GM06990 (cell line): ENCODE data around the gene NIPSNAP2.
"Not testable (repeated sequence)": the region's sequence is repeated elsewhere in the genome, so short reads cannot be mapped to it uniquely, and the experiment has no call there.

ENCODE experiments used
- DNase-seq: peaks from one replicate; pipeline ENCODE4 v3.0.0-alpha.2; 2011; ENCODE audit not compliant: insufficient read length; ENCODE audit errors: extremely low read depth
- H3K27me3 ChIP-seq: replicated peaks from 2 replicates; pipeline ENCODE4 v1.6.0; 2011; ENCODE audit warnings: low read length; ENCODE audit not compliant: control insufficient read depth, insufficient read depth
- H3K36me3 ChIP-seq: 2 replicates; pipeline ENCODE4 v1.5.1; 2011; ENCODE audit warnings: low read length; ENCODE audit not compliant: control insufficient read depth, insufficient read depth
- H3K4me3 ChIP-seq: replicated peaks from 2 replicates; pipeline ENCODE4 v1.5.1; 2011; ENCODE audit warnings: low read depth, mild to moderate bottlenecking, control low read depth, low read length
- TF ChIP-seq, protein P1 (sequence below): IDR thresholded peaks from 2 replicates; pipeline ENCODE4 v1.5.1; 2011; ENCODE audit warnings: low read length, control low read depth, mild to moderate bottlenecking, inconsistent platforms; ENCODE audit not compliant: insufficient read depth, poor library complexity, severe bottlenecking

The NIPSNAP2 gene

DNA sequence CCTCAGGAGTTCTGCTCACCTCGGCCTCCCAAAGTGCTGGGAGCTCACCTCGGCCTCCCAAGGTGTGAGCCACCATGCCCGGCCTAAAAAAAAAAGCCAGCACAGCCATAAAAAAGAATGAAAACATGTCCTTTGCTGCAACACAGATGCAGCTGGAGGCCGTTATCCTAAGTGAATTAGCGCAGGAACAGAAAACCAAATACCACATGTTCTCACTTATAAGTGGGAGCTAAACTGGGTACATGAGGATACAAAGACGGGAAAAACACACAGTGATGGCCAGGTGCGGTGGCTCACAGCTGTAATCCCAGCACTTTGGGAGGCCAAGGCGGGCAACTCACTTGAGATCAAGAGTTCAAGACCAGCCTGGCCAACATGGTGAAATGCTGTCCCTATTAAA, 66.0 kb downstream of the NIPSNAP2 start:
- Histone ChIP-seq H3K27me3 (no peaks in the 10 kb centered on the region), H3K36me3 (peaks cover 4% of the 10 kb centered on the region), H3K4me3 (no peak overlapping the region)
- TF ChIP-seq, protein P1, sequence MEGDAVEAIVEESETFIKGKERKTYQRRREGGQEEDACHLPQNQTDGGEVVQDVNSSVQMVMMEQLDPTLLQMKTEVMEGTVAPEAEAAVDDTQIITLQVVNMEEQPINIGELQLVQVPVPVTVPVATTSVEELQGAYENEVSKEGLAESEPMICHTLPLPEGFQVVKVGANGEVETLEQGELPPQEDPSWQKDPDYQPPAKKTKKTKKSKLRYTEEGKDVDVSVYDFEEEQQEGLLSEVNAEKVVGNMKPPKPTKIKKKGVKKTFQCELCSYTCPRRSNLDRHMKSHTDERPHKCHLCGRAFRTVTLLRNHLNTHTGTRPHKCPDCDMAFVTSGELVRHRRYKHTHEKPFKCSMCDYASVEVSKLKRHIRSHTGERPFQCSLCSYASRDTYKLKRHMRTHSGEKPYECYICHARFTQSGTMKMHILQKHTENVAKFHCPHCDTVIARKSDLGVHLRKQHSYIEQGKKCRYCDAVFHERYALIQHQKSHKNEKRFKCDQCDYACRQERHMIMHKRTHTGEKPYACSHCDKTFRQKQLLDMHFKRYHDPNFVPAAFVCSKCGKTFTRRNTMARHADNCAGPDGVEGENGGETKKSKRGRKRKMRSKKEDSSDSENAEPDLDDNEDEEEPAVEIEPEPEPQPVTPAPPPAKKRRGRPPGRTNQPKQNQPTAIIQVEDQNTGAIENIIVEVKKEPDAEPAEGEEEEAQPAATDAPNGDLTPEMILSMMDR: no peak
- no peak for DNase-seq

DNA sequence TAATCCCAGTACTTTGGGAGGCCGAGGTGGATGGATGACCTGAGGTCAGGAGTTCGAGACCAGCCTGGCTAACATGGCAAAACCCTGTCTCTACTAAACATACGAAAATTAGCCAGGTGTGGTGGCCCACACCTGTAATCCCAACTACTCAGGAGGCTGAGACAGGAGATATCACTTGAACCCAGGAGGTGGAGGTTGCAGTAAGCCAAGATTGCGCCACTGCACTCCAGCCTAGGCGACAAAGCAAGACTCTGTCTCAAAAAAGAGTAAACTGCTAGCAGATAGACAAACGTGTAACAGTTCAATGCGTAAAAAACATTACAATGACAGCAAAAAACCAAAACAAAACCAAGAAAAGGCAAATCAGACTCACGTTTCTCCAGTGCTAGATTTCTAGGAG, 67.2 kb downstream of the NIPSNAP2 start:
- not testable (repeated sequence) for H3K36me3 ChIP-seq, DNase-seq, H3K4me3 ChIP-seq, H3K27me3 ChIP-seq

DNA sequence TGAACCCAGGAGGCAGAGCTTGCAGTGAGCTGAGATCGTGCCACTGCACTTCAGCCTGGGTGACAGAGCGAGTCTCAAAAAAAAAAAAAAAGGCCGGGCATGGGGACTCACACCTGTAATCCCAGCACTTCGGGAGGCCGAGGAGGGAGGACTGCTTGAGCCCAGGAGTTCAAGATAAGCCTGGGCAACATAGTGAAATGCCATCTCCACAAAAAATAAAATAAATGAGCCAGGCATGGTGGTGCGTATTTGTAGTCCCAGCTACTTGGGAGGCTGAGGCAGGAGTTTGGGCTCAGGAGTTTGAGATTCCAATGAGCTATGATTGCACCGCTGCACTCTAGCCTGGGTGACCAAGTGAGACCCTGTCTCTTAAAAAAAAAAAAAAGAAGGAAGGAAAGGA, 68.2 kb downstream of the NIPSNAP2 start:
- H3K27me3 ChIP-seq, H3K4me3 ChIP-seq, H3K36me3 ChIP-seq, DNase-seq: not testable (repeated sequence)

DNA sequence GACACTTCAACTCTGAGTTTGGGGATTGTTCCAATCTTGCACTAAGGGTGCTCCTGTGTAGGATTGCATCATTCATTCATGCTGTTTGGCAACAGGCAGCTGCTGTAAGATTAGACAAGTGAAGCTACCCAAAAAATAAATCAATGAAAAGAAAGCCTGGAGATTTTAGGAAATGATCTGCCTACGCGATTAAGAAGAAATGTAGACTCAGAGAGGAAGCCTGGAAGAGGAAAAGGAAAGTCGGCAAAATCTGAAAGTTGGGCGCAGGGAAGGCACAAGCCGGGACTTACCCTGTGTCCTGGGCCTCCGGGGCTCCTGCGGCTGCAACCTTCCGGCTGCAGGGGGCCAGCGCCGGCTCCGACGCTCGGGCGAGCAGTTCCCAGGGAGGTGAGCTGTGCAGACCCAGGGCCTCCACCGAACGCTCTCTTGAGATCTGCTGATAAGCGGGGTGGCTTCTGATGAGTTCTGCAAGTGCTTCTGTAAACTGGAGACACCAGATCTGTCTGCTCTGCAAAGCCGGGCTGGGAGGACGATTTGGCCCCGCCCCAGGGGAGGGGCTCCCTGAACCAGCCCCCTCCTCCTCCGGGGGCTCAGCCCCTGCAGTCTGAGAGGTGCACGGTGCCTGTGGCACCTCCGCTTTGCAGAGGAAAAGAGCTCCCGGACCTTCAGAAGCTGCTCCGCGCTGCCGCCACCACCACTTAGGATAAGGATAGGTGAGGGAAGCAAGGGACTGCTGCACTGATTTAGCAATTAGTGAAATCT, 69.5 kb downstream of the NIPSNAP2 start:
- DNase-seq: peak; percentile 89
- no peaks in the 10 kb centered on the region for H3K27me3 ChIP-seq

DNA sequence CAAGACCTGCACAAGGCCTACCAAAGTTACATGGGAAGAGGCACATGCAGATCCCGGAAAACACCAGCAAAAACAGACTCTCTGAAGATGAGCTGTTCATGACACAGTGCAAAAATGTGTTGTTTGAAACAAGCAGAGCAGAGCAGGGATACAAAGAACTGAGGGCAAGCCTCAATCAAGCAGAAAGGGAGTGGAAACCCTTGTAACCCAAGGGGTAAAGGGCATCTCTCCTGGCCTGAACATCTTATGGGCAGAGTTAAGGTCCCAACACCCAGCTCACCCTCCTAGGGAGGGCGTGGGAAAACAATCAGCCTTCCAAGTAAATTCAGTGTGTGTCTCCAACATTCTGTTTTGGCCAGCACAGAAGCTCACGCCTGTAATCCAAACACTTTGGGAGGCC, 76.3 kb downstream of the NIPSNAP2 start:
- TF ChIP-seq, protein P1: no peak

More for the DNA sequence above, 69.5 kb downstream of the NIPSNAP2 start:
- H3K36me3 ChIP-seq: no peaks in the 10 kb centered on the region; the same call in none of the 2 replicates
- TF ChIP-seq, protein P1: peak; percentile 44
- H3K4me3 ChIP-seq: peak overlapping the region; percentile 66

DNA sequence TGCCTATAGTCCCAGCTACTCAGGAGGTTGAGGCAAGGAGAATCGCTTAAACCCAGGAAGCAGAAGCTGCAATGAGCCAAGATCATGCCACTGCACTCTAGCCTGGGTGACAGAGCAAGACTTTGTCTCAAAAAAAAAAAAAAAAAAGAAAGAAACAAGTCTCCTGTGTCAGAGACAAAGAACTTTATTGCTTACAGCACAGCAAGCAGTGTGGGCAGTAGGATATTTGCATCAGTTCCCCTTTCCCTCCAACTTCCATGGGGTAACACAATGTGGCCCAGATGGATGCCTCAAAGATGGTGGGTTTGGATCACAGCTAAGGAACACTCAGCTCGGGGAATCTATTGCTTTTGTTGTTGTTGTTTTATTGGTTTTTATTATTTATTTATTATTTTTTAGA, 81.4 kb downstream of the NIPSNAP2 start:
- not testable (repeated sequence) for H3K4me3 ChIP-seq, H3K27me3 ChIP-seq, DNase-seq, H3K36me3 ChIP-seq

More for the DNA sequence above, 76.3 kb downstream of the NIPSNAP2 start:
- Histone ChIP-seq H3K27me3 (no peaks in the 10 kb centered on the region), H3K4me3 (no peak overlapping the region), H3K36me3 (peaks cover 4% of the 10 kb centered on the region; the same call in 1 of the 2 replicates)
- no peak for DNase-seq

DNA sequence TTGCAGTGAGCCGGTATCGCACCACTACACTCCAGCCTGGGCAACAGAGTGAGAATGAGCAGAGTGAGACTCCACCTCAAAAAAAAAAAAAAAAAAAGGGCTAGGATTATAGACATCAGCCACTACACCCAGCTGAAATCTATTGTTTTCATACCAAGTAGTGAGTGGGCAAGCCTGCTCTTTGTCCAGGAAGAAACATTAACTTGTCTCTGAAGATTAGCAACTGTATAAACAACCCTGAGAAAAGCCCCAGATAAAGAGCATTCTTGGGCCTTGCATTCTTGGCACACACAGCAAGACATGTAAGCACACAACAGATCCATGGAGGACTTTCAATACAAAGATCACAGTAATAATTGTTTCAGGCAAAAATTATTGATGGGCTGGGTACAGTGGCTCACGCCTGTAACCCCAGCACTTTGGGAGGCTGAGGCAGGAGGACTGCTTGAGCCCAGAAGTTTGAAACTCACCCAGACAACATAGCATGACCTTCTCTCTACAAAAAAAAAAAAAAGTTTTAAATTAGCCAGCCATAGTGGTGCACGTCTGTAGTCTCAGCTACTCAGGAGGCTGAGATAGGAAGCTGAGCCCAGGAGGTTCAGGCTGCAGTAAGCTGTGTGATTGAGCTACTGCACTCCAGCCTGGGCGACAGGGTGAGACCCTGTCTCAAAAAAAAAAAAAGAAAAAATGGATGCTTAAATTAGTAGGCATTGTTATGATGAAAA, 82.5 kb downstream of the NIPSNAP2 start:
- DNase-seq: no peak
- TF ChIP-seq, protein P1: no peak
- Histone ChIP-seq H3K27me3 (no peaks in the 10 kb centered on the region), H3K36me3 (peaks cover 4% of the 10 kb centered on the region; the same call in 1 of the 2 replicates), H3K4me3 (no peak overlapping the region)

DNA sequence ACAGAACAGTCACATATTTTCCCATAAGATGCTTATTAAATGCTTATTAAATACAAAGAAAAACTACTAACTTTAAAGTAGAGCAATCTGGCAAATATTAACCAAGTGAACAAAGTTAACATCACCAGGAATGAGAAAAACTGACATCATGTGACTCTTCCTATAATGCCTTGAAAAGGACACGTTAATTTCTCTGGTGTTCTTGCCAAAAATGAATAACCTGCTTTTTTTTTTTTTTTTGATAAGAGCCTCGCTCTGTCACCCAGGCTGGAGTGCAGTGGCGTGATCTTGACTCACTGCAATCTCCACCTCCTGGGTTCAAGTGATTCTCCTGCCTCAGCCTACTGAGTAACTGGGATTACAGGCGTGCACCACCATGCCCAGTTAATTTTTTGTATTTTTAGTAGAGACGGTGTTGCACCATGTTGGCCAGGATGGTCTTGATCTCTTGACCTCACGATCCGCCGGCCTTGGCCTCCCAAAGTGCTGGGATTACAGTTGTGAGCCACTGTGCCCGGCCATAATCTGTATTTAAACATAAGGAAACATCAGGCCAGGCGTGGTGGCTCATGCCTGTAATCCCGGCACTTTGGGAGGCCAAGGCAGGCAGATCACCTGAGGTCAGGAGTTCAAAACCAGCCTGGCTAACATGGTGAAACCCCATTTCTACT, 83.2 kb downstream of the NIPSNAP2 start:
- DNase-seq, H3K27me3 ChIP-seq, H3K36me3 ChIP-seq: not testable (repeated sequence)

More for the DNA sequence above, 83.2 kb downstream of the NIPSNAP2 start:
- H3K4me3 ChIP-seq: not testable (repeated sequence)
